ENCODE results near the gene MRPS21.

Gene MRPS21

DNA sequence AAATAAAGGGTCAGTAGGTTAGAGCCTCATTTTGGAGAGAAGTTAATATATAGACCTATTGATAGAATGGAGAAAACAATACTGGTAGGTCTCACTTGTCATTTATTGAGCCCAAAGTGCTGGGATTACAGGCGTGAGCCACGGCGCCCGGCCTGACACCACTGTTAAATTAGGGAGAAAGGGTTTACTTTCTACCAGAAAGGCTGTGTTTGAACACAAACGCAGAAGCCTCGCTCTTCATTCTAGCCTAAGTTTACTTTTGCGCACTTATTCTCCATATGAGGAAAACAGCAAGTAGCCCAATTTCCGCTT lies 27.0 kb downstream of the MRPS21 start (continued):
- TF ChIP-seq, protein P1, sequence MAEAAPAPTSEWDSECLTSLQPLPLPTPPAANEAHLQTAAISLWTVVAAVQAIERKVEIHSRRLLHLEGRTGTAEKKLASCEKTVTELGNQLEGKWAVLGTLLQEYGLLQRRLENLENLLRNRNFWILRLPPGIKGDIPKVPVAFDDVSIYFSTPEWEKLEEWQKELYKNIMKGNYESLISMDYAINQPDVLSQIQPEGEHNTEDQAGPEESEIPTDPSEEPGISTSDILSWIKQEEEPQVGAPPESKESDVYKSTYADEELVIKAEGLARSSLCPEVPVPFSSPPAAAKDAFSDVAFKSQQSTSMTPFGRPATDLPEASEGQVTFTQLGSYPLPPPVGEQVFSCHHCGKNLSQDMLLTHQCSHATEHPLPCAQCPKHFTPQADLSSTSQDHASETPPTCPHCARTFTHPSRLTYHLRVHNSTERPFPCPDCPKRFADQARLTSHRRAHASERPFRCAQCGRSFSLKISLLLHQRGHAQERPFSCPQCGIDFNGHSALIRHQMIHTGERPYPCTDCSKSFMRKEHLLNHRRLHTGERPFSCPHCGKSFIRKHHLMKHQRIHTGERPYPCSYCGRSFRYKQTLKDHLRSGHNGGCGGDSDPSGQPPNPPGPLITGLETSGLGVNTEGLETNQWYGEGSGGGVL (tag by site-specific recombination; IDR thresholded peaks at IDR 0.05) = no peak
- TF ChIP-seq ZIC2 (tag by site-specific recombination; IDR thresholded peaks at IDR 0.05) = no peak

DNA sequence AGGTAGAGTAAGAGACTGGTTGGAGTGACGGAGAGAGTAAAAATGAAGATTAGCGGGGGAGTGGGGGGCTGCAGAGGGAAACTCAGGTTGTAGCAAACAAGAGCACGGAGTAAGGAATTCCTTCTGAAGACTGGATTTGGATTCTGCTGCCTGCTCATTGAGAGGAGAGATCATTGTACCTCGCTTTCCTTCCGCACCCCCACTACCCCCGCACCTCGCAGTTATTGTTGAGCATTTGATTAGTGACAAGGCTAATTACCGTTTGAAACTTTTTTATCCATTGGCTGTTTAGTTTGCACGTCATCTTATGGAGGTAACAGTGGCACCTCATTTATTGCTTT lies 28.1 kb downstream of the MRPS21 start:
- ChIA-PET POLR2A (interaction anchor here (0.7 to 1.5 kb wide), 5 partner anchors 10 to 58 kb away, joined by 3 to 6 read pairs (median 5); partner anchors contain the start of genes C1orf54 and RPRD2), CTCF (interaction anchor here (0.6 kb wide), 1 partner anchor 297 kb away, joined by 3 read pairs; no protein-coding TSS in a partner anchor)
- peak overlapping the region; percentile 66 for H3K27ac ChIP-seq (ENCODE audit: extremely low read depth, low read depth, low read length)

More for the DNA sequence above, 28.1 kb downstream of the MRPS21 start:
- peak overlapping the region; percentile 88 for H3K4me3 ChIP-seq (ENCODE audit: low read depth, low read length)
- H3K4me1 ChIP-seq (ENCODE audit: control insufficient read depth, insufficient read depth, low read length) = no peaks in the 10 kb centered on the region
- peaks cover 23 to 32% of the 10 kb centered on the region in 2 experiments for H3K36me3 ChIP-seq (ENCODE audit: control insufficient read depth in 2 of 2, insufficient read depth in 1 of 2, low read length in 2 of 2)
- no peaks in the 10 kb centered on the region for H3K9me3 ChIP-seq (ENCODE audit: control insufficient read depth, insufficient read depth, low read depth, low read length)
- TF ChIP-seq ZNF16 (tag by site-specific recombination; IDR thresholded peaks at IDR 0.05; ENCODE audit: low read depth) (no peak), ZFHX2 (tag by site-specific recombination; conservative IDR thresholded peaks at IDR 0.05) (0 out of 2 replicates have a peak, but pooled peaks have one; percentile 2), ZNF133 (tag by site-specific recombination; IDR thresholded peaks at IDR 0.05) (no peak), ZNF24 (tag by site-specific recombination; IDR thresholded peaks at IDR 0.05) (no peak), ZNF280D (tag by site-specific recombination; IDR thresholded peaks at IDR 0.05) (0 out of 2 replicates have a peak, but pooled peaks have one; percentile 38), ZNF449 (tag by site-specific recombination; IDR thresholded peaks at IDR 0.05) (no peak), IKZF3 (tag by site-specific recombination; IDR thresholded peaks at IDR 0.05) (no peak), ZNF558 (tag by site-specific recombination; IDR thresholded peaks at IDR 0.05) (0 out of 2 replicates have a peak, but pooled peaks have one; percentile 21), ZNF404 (tag by site-specific recombination; IDR thresholded peaks at IDR 0.05) (no peak), ZNF426 (tag by site-specific recombination; IDR thresholded peaks at IDR 0.05) (no peak), TCF7L2 (IDR thresholded peaks at IDR 0.05; ENCODE audit: borderline replicate concordance, low read depth, low read length) (no peak), ZNF501 (tag by site-specific recombination; IDR thresholded peaks at IDR 0.05) (peak; percentile 30; the same call in 1 of the 2 replicates), YY2 (tag by site-specific recombination; IDR thresholded peaks at IDR 0.05) (no peak), ZNF324 (tag by site-specific recombination; IDR thresholded peaks at IDR 0.05) (0 out of 2 replicates have a peak, but pooled peaks have one; percentile 31), ZNF747 (tag by site-specific recombination; IDR thresholded peaks at IDR 0.05) (no peak), ZNF791 (tag by site-specific recombination; IDR thresholded peaks at IDR 0.05) (no peak), ZBTB48 (tag by site-specific recombination; IDR thresholded peaks at IDR 0.05) (no peak), ZNF223 (tag by site-specific recombination; IDR thresholded peaks at IDR 0.05) (no peak)
- TF ChIP-seq, protein P2, sequence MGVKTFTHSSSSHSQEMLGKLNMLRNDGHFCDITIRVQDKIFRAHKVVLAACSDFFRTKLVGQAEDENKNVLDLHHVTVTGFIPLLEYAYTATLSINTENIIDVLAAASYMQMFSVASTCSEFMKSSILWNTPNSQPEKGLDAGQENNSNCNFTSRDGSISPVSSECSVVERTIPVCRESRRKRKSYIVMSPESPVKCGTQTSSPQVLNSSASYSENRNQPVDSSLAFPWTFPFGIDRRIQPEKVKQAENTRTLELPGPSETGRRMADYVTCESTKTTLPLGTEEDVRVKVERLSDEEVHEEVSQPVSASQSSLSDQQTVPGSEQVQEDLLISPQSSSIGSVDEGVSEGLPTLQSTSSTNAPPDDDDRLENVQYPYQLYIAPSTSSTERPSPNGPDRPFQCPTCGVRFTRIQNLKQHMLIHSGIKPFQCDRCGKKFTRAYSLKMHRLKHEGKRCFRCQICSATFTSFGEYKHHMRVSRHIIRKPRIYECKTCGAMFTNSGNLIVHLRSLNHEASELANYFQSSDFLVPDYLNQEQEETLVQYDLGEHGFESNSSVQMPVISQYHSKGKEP (tag by site-specific recombination; IDR thresholded peaks at IDR 0.05) = no peak
